NK-92 treated with Interleukin-12 subunit alpha and Interleukin-12 subunit beta, amount 100 ng/mL, for 24 hours (cell line): Measurements from ENCODE around the gene EXOSC9.
A peak's percentile ranks its signal among the peaks of the same experiment; 100 is the strongest.

Experiments
- DNase-seq: peaks from one replicate; lab custom pipeline; 2025; lab: John Stamatoyannopoulos, UW

The EXOSC9 gene

DNA sequence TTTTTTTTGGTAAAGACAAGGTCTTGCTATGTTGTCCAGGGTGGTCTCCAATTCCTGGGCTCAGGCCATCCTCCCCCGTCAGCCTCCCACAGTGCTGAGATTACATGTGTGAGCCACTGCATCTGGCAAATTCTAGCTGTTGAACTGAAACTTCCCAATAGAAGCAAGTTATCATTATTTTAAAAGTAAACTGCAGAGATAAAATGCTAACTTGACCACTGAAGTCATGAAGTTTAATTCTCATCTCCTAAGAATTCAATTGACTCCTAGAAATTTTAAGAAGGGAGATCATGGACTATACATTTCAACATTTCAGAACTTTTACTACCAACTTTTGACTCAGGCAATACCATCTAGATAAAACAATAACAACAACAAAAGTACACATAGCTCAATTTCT lies 11.7 kb upstream of the EXOSC9 start:
- DNase-seq, result no peak

DNA sequence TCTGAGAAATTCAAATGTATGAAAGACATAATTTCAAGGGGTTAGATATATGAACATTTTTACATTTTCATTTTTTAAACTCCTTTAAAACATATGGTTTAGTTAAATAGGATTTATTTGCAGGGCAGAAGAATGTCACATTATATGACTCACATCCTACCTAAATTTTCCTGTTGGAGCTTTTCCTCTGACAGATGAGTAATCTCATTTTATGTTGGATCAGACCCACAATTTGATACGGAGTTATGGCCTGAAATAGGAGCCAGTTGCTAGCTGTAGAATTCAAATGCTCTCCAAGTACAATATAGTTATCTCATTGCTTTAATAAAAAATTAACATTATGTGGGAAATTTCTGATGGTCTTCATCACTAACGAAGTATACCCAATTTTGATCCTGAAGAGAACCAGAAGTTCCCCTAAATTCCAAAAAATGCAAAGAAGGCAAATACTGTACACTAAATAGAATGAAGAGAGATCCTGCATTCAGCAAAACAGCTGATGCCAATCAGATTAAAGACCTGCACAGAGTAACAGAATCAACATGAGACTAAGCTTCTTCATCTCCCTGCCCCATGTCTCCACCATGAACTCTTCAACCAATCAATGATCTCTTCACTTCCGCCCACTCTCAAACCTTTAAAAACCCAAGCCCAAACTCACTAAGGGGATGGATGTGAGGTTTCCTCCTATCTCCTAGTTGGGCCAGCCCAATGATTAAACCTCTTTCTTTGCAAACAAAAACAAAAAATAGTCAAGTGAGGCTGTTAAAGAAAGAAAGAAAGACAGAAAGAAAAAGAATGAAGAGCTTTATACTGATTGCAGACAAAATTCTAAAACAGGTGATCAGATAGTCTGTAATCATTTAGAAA lies 10.9 kb upstream of the EXOSC9 start:
- no peak for DNase-seq

DNA sequence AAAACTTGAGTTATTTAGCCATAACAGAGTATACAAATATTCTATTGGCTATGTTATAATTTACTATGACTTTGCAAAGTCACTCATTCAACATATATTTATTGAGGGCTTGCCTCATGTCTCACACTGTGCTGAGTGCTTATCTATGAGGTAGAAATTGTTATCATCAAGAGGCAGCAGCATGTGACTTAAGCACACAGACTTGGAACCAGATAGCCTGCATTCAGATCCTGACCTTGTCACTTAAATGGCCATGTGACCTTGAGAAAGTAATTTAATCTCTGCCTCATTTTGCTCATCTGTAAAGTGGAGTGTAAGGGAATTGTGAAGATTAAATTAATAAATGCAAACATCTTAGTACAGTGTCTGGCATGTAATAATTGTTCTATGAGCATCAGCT lies 10.1 kb upstream of the EXOSC9 start:
- DNase-seq, result no peak

DNA sequence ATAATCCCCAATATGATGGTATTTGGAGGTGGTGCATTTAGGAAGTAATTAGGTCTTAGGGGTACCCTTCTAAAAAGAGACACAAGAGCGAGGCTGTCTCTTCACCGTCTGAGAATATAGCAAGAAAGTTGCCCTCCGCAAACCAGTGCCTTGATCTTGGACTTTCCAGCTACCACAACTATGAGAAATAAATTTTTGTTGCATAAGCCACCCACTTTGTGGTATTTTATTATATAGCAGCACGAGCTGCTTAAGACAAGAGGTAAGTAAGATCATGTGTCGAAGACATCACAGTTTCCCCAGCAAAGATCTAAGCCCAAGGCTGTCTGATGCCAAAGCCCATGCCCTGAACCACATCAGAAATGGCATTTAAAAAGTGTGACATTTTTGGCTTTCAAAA lies 9.6 kb upstream of the EXOSC9 start:
- no peak for DNase-seq

DNA sequence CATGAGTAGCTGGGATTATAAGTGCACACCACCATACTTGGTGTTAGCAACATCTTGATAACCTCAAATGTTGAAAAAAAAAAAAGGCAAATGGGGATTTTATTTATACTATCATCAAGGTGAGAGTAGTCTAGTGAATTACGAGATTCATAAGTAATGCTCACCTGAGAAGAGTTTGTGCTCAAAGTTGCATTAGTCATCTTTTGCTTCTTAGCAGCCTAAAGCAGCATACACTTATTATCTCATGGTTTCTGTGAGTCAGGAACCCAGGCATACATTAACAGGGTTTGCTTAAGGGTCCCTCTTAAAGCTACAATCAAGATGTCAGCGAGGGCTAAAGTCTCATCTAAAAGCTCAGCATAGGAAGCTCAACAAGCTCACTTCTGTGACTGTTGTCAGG lies 8.2 kb upstream of the EXOSC9 start:
- no peak for DNase-seq

DNA sequence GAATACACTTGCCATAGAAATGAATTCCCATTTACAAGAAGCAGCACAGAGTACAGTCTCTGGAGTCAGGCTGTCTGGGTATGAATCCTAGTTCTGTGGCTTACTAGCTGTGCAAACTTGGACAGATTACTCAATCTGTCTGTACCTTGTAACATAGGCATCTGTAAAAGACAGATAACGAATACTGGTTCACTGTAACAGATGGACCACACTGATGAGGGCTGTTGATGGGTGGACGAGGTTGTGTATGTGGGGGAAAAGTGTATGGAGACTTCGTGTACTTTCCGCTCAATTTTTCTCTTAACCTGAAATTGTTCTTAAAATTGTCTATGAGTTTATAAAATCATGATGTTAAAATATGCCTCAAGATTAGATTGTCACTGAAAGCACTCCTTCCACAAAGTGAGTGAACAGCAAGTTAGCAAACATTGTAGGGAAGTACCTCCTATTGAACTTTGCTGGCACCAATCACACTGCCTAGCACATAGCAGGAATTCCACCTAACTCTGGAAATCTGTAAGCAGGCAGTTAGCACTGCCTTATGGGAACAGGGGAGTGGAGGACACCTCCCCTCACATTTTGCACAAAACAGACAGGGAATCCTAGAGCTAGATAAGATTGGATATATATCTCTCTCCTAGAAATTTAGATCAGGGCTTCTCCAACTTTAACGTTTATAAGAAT lies 6.5 kb upstream of the EXOSC9 start:
- DNase-seq, result no peak

DNA sequence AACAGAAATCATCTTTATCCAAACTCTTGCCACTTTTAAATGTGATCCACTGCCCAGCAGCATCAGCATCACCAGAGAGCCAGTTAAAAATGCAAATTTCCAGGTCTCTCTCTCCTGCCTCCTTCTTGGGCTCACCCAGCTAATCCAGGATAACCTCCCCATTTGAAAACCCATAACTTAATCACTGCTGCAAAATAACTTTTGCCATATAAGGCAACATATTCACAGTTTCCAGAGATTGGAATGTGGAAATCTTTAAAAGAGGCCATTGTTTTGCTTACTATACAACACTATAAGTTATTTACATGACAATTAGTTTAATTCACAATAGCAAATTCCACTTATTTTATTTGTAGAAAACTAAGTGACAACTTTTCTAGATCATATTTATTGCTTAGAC lies 4.8 kb upstream of the EXOSC9 start:
- no peak for DNase-seq

DNA sequence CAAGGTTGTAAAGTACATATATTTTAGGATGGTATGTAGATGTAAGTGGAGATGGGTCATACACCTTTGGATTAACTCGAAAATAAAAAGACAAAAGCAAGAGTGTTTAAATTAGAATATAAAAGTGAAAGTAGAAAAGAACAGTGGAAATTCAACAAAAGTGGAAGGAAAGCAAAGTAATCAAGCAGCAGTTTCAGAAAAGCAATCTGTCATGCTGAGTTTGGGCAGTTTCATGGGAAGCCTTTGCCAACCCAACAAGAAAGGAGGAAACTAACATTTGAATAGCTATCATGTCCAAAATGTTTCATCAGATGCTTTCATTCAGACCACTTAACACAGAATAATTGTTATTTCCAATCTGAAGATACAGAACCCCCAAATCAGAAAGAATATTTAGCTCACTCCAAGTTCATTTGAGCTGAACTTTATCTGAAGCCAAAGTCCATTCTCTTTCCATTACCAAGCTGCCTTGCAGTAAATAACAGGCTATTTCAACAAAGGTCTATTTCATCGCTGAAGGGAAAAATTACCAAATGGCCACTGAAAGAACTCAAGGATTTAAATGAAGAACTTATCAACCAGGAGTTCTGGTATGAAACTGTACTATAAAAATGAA lies 1.8 kb upstream of the EXOSC9 start:
- DNase-seq, result no peak

DNA sequence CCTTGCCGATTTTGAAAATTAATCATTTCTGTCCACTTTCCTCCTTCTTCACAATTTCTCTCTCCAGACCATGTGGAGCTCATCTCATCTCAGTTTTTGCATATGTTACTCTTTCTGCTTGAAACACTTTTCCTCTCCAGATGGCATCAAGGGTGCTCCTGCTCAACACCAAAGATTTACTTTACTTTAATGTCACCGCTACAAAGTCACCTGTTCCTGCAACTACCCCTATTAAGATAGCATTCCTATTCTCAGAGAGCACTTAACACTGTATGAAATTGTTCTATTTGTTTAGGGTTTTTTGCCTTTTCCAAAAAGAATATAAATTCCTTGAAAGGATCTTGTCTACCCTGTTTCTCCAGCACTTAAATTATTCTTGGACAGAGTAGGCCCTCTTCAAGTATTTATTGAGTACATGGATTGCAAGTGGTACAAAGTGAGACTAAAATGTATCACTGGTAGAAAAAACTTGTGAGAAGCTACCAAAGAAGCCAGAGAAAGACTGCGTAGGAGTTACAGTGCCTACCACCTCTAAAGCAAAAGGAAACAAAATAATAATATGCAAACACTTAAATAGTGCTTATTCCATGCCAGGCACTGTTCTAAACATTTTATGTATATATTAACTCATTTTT lies 1.1 kb upstream of the EXOSC9 start:
- DNase-seq, result no peak

DNA sequence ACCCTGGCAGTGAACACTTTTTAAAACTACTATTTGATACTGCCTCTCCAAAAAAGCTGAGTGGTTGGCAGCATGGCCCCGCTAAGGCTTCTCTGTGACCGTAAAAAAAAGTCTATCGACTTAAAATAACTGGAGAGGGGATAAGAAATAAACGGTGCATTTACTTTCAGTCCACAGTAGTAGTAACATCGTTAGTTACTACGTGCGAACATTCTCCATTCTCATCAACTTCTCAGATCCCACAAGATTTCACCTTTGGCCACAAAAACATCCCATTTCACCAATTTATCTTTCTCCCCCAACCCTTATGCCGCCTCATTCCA lies 524 bp upstream of the EXOSC9 start:
- no peak for DNase-seq

DNA sequence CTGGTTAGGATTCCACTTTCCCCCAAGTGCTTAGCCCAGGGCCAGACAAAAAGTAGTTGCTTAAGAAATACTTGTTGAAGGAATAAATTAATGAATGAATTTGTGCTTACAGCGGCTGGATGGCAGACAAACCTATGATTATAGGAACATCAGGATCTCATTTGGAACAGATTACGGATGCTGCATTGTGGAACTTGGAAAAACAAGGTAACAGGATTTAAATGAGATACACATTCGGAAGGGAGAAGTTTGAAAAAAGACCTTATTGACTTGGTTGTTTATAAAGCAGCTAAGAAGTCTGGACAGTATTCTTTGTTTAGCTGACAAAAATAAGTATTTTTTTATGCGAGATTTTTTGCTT lies 572 bp downstream of the EXOSC9 start:
- no peak for DNase-seq

DNA sequence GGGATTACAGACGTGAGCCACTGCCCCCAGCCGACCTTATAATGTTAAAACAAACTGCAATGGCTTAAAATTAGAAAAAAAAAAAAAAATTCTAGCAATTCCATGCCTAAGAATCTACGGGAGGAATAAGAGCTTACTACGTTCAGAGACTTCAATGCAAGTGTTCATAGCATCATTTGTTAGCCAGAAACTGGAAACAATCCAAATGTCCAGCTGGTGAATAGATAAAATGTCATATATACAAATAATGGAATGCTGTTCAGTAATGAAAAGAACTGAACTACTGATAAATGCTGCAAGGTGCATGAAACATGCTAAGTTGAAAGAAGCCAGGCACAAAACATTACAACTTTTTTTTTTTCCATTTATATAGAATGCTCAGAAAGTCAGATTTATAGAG lies 5.3 kb downstream of the EXOSC9 start:
- DNase-seq, result no peak

DNA sequence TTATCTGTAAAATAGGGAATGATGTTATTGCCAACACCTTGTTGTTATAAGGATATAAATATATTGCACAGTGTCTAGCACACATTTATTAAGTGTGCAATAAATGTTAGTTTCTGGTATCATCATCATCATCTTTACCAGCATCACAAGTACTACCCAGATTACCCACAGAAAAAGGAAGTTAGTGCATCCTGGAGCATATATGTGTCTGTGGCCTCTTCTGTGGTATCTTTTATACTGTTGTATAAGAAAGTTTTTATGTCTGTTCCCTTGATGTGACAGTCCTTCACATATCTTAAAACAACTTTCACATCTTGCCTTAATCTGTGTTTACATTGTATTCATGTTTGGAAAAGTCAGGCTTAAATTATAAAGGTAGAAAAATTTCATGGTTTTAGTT lies 10.0 kb downstream of the EXOSC9 start:
- DNase-seq, result no peak

DNA sequence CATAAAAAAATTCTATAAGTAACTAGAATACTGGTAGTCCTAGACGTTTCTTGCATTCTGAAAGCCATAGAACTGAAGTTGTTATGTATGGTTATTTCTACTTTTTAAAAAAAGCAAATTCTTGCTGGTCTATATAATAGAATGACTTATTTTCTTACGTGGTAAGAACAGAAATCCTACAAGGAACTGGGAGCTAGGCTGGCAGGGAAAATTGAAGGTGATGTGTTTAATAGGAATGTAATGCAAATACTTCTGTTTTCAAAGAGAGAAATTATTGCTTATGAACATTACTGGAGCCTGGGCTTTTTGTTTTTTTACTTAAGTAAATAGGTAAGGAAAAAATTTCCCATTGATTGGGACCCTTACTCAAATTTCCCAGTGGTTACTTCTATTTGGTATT lies 13.6 kb downstream of the EXOSC9 start:
- no peak for DNase-seq

DNA sequence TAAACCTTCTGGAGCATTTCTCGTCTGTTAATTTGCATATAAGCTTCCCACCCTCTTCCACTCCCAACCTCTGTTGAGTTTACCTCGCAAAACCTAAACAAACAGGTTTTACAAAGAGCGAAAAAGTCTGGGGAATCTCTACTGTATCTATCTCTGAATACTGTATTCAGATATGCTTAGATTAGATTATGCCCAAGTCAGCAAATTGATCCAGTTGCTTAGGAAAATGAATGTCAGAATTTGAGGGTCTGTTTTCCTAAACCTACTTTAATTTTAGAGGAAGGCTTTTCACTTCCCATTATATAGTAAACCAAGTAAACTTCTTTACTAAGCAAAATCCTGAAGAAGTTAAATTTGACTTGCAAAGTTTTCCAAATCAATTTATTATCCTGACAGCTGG lies 15.9 kb downstream of the EXOSC9 start:
- DNase-seq, result no peak

DNA sequence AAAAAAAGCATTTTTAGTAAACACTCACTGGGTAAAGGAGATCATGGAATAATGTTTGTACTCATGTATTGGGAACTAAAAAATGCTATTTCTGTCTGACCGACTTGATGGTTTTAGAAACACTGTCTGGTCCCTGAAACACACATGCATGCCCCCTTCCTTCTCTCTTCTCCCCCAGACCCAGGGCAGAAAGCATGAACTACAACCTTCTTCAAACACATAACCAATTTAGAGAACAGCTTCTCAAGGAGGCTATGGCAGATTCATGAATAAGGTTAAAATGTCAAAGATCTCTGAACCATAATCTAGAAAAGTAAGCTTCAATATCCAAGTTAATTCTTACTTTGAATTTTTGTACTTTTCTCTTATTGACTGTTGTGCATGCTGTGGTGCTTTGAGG lies 16.6 kb downstream of the EXOSC9 start:
- no peak for DNase-seq

DNA sequence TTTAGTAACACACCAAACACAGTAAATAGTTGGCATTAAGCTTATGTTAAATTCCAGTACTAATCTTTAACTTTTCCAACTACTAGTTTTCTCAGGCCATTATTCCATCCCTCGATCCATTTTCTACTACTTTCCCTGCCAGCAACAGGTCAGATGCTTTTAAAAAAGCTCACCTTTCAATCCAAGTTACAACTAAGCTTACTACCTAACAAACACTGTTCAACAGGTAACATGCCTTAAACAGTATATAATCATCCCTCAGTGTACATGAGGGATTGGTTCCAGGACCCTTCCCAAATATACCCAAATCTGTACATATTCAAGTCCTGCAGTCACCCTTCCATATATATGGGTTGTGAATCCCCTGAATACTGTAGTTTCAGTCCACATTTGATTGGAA lies 17.1 kb downstream of the EXOSC9 start:
- no peak for DNase-seq

DNA sequence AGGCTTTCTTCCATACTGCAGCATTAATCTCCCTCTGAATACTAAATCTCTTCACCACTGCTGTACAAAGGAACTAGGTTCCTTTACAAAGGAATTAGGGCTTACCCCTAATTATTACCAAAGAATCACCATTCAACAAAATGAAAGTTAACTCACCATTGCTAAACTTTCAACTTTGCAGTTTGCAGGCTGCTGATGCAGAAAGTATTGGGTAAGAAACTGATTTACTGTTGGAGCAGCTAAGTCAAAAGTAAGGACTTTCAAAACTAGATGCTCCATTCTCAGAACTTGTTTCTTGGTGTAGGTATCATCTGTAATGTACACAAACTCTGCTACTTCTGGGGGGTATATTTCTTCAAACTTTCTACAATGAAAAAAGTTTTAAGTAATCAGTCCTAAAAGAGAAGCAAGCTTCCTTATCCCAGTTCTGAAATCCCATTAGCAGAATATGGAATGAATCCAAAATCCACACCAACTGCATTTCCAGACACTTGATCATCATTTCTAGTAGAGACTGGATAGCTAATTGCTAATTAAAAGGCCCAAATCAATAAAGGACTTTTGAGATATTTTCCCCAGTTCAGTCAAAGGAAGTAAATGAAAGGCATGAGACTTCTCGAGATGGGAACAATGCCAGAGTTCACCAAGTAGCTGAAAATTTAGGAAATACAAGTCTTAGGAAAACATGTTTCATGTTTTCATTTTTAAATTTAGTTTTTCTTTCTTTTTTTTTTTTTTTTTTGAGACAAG lies 18.3 kb downstream of the EXOSC9 start:
- DNase-seq, result no peak

DNA sequence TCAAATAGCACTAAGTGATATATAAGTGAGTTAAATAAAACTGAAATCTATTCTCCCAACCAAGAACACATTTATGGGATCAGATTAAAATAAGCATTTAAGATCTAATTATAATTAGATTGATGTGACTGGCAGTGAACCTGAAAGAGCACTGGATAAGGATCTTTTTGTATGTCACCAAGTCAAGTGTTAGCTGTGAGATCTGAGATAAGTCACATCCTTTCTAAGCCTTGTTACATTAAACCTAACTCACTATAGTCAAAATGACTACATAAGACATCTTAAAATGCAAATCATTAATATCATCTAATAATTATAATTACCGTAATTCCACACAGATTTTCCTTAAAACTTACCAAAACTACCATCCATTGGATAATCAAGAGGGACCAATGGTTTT lies 20.9 kb downstream of the EXOSC9 start:
- DNase-seq, result no peak

DNA sequence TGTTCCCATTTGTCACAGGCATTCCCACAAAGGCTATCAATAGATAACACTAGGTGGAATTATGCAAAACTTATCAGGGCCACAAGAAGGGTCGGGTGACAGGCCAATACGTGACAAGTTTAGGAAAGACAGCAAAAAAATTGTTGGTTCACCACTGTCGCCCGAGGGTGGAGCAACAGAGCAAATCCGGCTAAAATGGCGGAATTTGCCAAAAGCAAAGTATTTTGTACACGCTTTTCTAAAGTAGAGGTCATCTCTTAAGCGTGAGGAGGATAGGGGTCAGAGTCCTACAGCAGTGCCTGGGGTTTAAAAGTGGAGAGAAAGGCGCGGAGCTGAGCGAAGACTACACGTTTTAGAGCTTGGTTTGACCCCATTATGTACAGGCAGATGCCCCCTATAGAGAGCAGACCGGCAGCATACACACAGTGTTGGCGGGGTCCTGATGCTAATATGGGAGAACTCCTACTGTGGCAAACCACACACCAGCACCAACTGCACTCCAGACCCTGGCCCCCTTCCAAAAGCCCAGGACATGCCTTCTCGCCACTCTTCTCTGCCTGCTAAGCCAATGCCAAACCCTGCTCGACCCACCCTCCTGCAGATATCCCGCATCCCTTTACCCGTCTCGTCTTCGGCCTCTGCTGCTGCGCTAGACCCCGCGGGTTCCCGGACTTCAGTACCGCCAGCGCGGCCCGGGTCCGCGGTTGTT lies 21.8 kb downstream of the EXOSC9 start:
- peak; percentile 31 for DNase-seq

DNA sequence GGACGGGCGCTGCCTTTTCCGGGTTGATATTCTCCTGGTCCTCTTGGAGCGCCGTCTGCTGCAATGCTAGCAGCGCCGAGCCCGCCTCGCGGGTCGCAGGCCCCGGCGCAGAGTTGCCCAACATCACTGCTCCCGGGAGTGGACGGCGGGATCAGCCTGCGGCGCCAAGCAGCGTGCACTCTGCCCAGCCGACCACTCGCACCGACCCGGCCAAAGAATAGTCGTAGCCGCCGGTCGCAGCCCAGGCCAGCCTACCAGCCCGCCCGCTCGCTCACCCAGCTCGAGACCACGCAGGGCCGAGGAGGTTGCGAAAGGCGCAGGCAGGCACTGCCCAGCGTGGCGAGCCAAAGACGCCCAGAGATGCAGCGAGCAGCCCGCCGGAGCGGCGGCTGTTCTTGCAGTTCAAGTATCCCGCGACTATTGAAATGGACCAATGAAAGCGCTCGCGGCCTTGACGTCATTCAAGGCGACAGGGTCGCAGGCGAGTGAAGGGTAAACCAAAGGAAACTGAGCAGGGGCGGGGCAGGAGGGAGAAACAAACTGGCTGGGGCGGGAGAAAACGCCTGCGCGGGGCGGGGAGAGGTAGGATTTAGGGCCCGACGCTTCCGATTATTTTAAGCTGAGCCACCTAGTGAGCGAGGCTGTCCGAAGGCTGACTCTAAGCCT lies 22.5 kb downstream of the EXOSC9 start, which contains the start of gene CCNA2:
TSS of gene CCNA2 (minus strand) at position 379 of the 666 bp plus-strand sequence. CDS start at position 124, 255 bp downstream.
- DNase-seq, result peak; percentile 91
